Neuronal stem cell (in vitro differentiated cells): ENCODE results near the gene MRNIP.

Source experiments
- DNase-seq: peaks from one replicate; pipeline ENCODE4 v3.0.0-alpha.2; 2013; ENCODE audit warnings: low spot score
- H2AFZ ChIP-seq: one replicate; pipeline ENCODE4 v1.6.1; 2013; ENCODE audit warnings: mild to moderate bottlenecking, low read length, inconsistent platforms
- H2AK5ac ChIP-seq: 2 replicates; pipeline ENCODE4 v1.6.1; 2013; ENCODE audit warnings: low read depth, mild to moderate bottlenecking, inconsistent platforms, low read length, moderate library complexity, mixed read lengths
- H2BK120ac ChIP-seq: 2 replicates; pipeline ENCODE4 v1.6.1; 2013; ENCODE audit warnings: low read depth, mild to moderate bottlenecking, inconsistent platforms, low read length, moderate library complexity, mixed read lengths
- H2BK12ac ChIP-seq: one replicate; pipeline ENCODE4 v1.6.1; 2013; ENCODE audit warnings: low read length, inconsistent platforms
- H2BK15ac ChIP-seq: 2 replicates; pipeline ENCODE4 v1.6.1; 2013; ENCODE audit warnings: mild to moderate bottlenecking, low read length, inconsistent platforms, mixed read lengths
- H2BK5ac ChIP-seq: one replicate; pipeline ENCODE4 v1.6.1; 2013; ENCODE audit warnings: inconsistent platforms, mild to moderate bottlenecking, low read length, moderate library complexity
- H3K14ac ChIP-seq: one replicate; pipeline ENCODE4 v1.6.1; 2013; ENCODE audit warnings: low read length, inconsistent platforms
- H3K18ac ChIP-seq: 2 replicates; pipeline ENCODE4 v1.6.1; 2013; ENCODE audit warnings: low read length, inconsistent platforms
- H3K23ac ChIP-seq: 2 replicates; pipeline ENCODE4 v1.6.1; 2013; ENCODE audit warnings: low read depth, mild to moderate bottlenecking, mixed read lengths, low read length, inconsistent platforms; ENCODE audit not compliant: poor library complexity
- H3K27ac ChIP-seq: replicated peaks from 3 replicates; pipeline ENCODE4 v1.5.1; 2013; ENCODE audit warnings: low read length, inconsistent platforms
- H3K27me3 ChIP-seq, 3 experiments: 2 replicates each; pipeline ENCODE4 v1.6.1; 2013; ENCODE audit warnings: low read length in 3 of 3, mild to moderate bottlenecking in 2 of 3, inconsistent platforms in 1 of 3, low read depth in 1 of 3, mixed read lengths in 1 of 3, moderate library complexity in 1 of 3; ENCODE audit not compliant: control insufficient read depth in 3 of 3, insufficient read depth in 3 of 3
- H3K36me3 ChIP-seq, 2 donors: replicated peaks in 1 of 2; 2 replicates each; pipeline ENCODE4 v1.6.1; 2013; ENCODE audit warnings: low read length in 2 of 2; ENCODE audit not compliant: control insufficient read depth in 2 of 2, insufficient read depth in 2 of 2
- H3K4ac ChIP-seq: 2 replicates; pipeline ENCODE4 v1.6.1; 2013; ENCODE audit warnings: inconsistent platforms, mild to moderate bottlenecking, low read length, moderate library complexity
- H3K4me1 ChIP-seq, 2 donors: 1 replicate in 1 of 2; 2 replicates in 1 of 2; pipeline ENCODE4 v1.6.1; 2013; ENCODE audit warnings: low read length in 2 of 2, low read depth in 1 of 2; ENCODE audit not compliant: control insufficient read depth in 2 of 2, insufficient read depth in 1 of 2
- H3K4me2 ChIP-seq: one replicate; pipeline ENCODE4 v1.6.1; 2013; ENCODE audit warnings: mild to moderate bottlenecking, low read length, inconsistent platforms; ENCODE audit not compliant: insufficient read depth, poor library complexity, severe bottlenecking
- H3K4me3 ChIP-seq, 2 donors: 2 replicates each; pipeline ENCODE4 v1.5.1; 2013; ENCODE audit warnings: low read length in 2 of 2, mild to moderate bottlenecking in 2 of 2, inconsistent platforms in 1 of 2, moderate library complexity in 1 of 2
- H3K79me1 ChIP-seq: one replicate; pipeline ENCODE4 v1.6.1; 2013; ENCODE audit warnings: low read depth, mild to moderate bottlenecking, inconsistent platforms, low read length, moderate library complexity
- H3K9ac ChIP-seq: one replicate; pipeline ENCODE4 v1.6.1; 2013; ENCODE audit warnings: mild to moderate bottlenecking, low read depth, low read length, inconsistent platforms; ENCODE audit not compliant: poor library complexity
- H3K9me3 ChIP-seq, 2 donors: replicated peaks in 1 of 2; 2 replicates each; pipeline versions ENCODE3 to v1.6.1; 2013; ENCODE audit warnings: low read length in 2 of 2, mild to moderate bottlenecking in 2 of 2, inconsistent platforms in 1 of 2, low read depth in 1 of 2, mixed read lengths in 1 of 2, moderate library complexity in 1 of 2; ENCODE audit not compliant: control insufficient read depth in 2 of 2, insufficient read depth in 1 of 2
- H4K8ac ChIP-seq: one replicate; pipeline ENCODE4 v1.6.1; 2013; ENCODE audit warnings: low read depth, mild to moderate bottlenecking, inconsistent platforms, low read length, moderate library complexity
- H4K91ac ChIP-seq: one replicate; pipeline ENCODE4 v1.6.1; 2013; ENCODE audit warnings: low read length, low read depth, mild to moderate bottlenecking, inconsistent platforms; ENCODE audit not compliant: poor library complexity
- WGBS, 2 donors: extraction: QIAGEN DNeasy Blood & Tissue Kit; methylation state at CpG; one replicate each; pipeline ENCODE4 v1.1.7; 2013; ENCODE audit warnings: missing lambda C conversion rate in 2 of 2, mixed read lengths in 1 of 2; ENCODE audit not compliant: insufficient read length in 2 of 2, insufficient replicate concordance in 1 of 2; ENCODE audit errors: extremely low coverage in 2 of 2; 5-methylcytosine and 5-hydroxymethylcytosine counted together

Gene MRNIP

DNA sequence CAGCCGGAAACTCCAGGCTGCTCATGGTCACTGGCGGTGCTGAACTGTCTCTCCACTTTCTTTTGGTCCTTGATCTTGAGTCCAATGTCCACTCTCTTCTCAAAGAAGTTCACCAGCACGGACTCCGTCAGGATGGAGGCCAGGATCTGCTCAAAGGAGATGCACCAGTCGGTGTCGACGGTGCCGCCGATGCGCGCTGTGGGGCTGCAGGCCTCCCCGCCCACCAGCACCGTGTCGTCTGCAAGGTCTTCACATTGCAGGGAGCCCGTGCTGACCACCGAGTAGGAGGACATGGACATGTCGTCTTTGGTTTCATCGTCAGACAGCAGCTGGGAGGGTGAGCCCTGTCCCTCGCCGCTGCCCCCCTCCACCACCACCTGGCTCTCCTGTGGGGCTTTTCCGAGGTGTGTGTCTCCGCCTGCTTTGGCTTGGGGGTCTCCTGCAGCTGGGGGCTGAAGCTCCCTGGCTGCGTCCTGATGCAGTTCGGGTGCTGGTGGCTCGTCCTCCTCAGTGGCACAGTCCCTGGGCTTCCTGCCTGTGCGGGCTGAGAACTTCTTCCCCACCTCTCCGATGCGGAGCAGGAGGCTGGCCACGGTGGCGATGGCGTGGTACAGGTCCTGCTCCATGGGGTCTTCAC, 5.0 kb upstream of the MRNIP start:
- H3K9me3 ChIP-seq: peaks cover 2 to 5% of the 10 kb centered on the region in 2 donors
- H3K79me1 ChIP-seq: peaks cover 2% of the 10 kb centered on the region
- no peak overlapping the region for H3K27ac ChIP-seq
- peak overlapping the region; percentile 8 for H2BK120ac ChIP-seq
- H2AK5ac ChIP-seq: no peak overlapping the region
- no peak overlapping the region for H3K18ac ChIP-seq
- H3K9ac ChIP-seq: no peak overlapping the region
- no peak overlapping the region for H3K23ac ChIP-seq
- no peak overlapping the region for H3K14ac ChIP-seq
- DNase-seq: no peak
- no peaks in the 10 kb centered on the region for H3K27me3 ChIP-seq
- peaks cover 2 to 4% of the 10 kb centered on the region in 2 donors for H3K4me1 ChIP-seq
- no CpG with 5 or more reads among the region's 31 CpGs for WGBS, 2 donors
- H2AFZ ChIP-seq: no peak overlapping the region
- no peak overlapping the region for H2BK12ac ChIP-seq
- H2BK5ac ChIP-seq: no peak overlapping the region
- H3K4ac ChIP-seq: no peak overlapping the region
- H4K91ac ChIP-seq: no peak overlapping the region
- no peak overlapping the region for H3K4me2 ChIP-seq
- H3K4me3 ChIP-seq: no peak overlapping the region
- H2BK15ac ChIP-seq: no peak overlapping the region
- H3K36me3 ChIP-seq: peaks cover 39 to 67% of the 10 kb centered on the region in 2 donors
- no peak overlapping the region for H4K8ac ChIP-seq

DNA sequence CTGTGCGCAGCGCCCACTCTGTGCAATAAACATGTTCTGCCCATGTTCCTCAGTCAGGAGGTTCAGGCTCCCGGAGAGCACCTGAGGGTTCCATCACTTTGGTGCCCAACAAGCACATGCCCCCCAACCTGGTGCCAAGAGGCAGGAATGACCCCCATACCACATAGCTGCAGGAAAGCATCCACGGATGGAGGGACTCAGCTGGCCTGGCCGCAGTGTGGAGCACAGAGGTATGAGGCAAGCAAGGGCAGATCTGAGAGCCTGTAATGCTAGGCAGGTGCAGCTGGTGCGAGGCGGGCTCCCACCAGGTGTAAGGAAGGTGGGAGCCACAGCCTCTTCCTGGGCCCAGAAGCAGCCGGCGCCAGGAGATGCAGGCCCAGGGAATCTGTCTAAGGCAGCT, 4.3 kb upstream of the MRNIP start:
- Histone ChIP-seq H4K91ac (no peak overlapping the region), H3K9me3 (peaks cover 2 to 5% of the 10 kb centered on the region in 2 donors), H2AK5ac (no peak overlapping the region), H3K4me3 (peak overlapping the region in 1 of 2 donors; percentile 52), H3K23ac (no peak overlapping the region), H3K14ac (no peak overlapping the region), H2BK5ac (no peak overlapping the region), H3K79me1 (peaks cover 2% of the 10 kb centered on the region), H3K18ac (no peak overlapping the region), H3K27ac (no peak overlapping the region), H4K8ac (peak overlapping the region; percentile 43), H3K27me3 (no peaks in the 10 kb centered on the region), H2BK12ac (no peak overlapping the region), H3K4me2 (no peak overlapping the region), H2BK120ac (no peak overlapping the region), H3K9ac (no peak overlapping the region), H3K4me1 (peaks cover 1 to 2% of the 10 kb centered on the region in 2 donors), H2BK15ac (no peak overlapping the region), H3K36me3 (peaks cover 38 to 62% of the 10 kb centered on the region in 2 donors), H3K4ac (no peak overlapping the region), H2AFZ (no peak overlapping the region)
- no CpG with 5 or more reads among the region's 9 CpGs for WGBS, 2 donors
- DNase-seq: no peak

DNA sequence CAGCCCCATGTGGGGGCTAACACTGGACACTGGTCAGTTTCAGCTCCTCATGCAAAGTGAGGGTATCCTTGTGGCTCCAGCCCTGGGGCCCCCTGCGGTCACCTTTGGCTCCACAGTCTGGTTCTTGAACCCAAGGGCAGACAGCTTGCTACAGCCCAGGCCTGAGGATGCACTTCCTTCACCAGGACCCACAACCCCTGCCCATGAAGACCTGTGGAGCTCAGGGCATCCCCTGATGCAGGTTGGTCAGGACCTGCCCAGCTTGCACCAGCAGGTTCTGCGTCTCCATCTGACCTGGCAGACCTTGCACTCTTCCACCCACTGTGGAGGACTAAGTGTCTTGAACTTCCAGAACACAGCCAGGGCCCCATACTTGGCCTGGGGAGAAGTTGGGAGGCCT, 3.7 kb upstream of the MRNIP start:
- Histone ChIP-seq H2BK12ac (no peak overlapping the region), H2AFZ (no peak overlapping the region), H3K4me1 (peaks cover 1 to 2% of the 10 kb centered on the region in 2 donors), H3K14ac (no peak overlapping the region), H2AK5ac (no peak overlapping the region), H4K91ac (no peak overlapping the region), H3K23ac (no peak overlapping the region), H2BK120ac (no peak overlapping the region), H4K8ac (no peak overlapping the region), H3K4me2 (no peak overlapping the region), H2BK5ac (no peak overlapping the region), H3K27ac (no peak overlapping the region), H3K79me1 (peaks cover 2% of the 10 kb centered on the region), H3K4ac (no peak overlapping the region), H2BK15ac (no peak overlapping the region), H3K18ac (no peak overlapping the region), H3K27me3 (no peaks in the 10 kb centered on the region), H3K9ac (no peak overlapping the region), H3K9me3 (peaks cover 2 to 5% of the 10 kb centered on the region in 2 donors), H3K36me3 (peaks cover 35 to 56% of the 10 kb centered on the region in 2 donors), H3K4me3 (peak overlapping the region in 1 of 2 donors; percentile 36)
- DNase-seq: no peak
- WGBS, 2 donors: no CpG with 5 or more reads among the region's 2 CpGs

DNA sequence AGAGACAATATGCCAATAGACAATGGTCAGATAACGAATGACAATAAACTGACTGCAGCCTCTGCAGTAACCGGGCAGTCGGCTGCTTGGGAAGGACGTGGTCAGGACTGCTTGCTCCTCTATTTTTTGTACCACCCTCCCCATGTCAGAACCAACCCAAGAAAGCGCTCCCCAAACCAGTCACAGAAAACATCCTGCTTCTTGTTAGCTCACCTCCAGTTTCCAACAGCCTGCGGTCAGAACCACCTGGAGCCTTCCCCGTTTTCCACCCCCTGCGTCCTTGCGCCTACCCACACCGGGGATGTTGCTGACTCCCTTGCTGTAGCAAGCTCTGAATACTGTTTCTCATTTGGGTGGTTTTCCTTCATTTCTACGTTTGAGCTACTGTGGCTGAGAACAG, 1.7 kb upstream of the MRNIP start:
- no peak overlapping the region for H3K4me2 ChIP-seq
- no peak overlapping the region for H3K14ac ChIP-seq
- H3K36me3 ChIP-seq: peaks cover 25 to 48% of the 10 kb centered on the region in 2 donors
- H3K27me3 ChIP-seq: no peaks in the 10 kb centered on the region
- WGBS, 2 donors: no CpG with 5 or more reads among the region's 11 CpGs
- H3K23ac ChIP-seq: no peak overlapping the region
- H3K9ac ChIP-seq: no peak overlapping the region
- H2AFZ ChIP-seq: no peak overlapping the region
- no peak overlapping the region for H2BK5ac ChIP-seq
- no peak overlapping the region for H3K4ac ChIP-seq
- no peak overlapping the region for H3K18ac ChIP-seq
- H4K91ac ChIP-seq: no peak overlapping the region
- no peak overlapping the region for H3K27ac ChIP-seq
- DNase-seq: no peak
- H3K9me3 ChIP-seq: peaks cover 2 to 5% of the 10 kb centered on the region in 2 donors
- no peak overlapping the region for H2BK12ac ChIP-seq
- peaks cover 1 to 2% of the 10 kb centered on the region in 2 donors for H3K4me1 ChIP-seq
- H4K8ac ChIP-seq: no peak overlapping the region
- no peak overlapping the region for H3K4me3 ChIP-seq
- no peak overlapping the region for H2BK120ac ChIP-seq
- H3K79me1 ChIP-seq: peaks cover 4% of the 10 kb centered on the region
- H2AK5ac ChIP-seq: no peak overlapping the region
- no peak overlapping the region for H2BK15ac ChIP-seq
